ENCODE measurements around the gene CWF19L1. TPM values are rescaled to one million over a fixed set of nuclear protein-coding genes. Genes with fewer than 3 reads are reported as not detected.

Gene CWF19L1
- total RNA-seq, 6 experiments from 2014 or later = 7.7 to 10.7 (median 8.4) TPM

DNA sequence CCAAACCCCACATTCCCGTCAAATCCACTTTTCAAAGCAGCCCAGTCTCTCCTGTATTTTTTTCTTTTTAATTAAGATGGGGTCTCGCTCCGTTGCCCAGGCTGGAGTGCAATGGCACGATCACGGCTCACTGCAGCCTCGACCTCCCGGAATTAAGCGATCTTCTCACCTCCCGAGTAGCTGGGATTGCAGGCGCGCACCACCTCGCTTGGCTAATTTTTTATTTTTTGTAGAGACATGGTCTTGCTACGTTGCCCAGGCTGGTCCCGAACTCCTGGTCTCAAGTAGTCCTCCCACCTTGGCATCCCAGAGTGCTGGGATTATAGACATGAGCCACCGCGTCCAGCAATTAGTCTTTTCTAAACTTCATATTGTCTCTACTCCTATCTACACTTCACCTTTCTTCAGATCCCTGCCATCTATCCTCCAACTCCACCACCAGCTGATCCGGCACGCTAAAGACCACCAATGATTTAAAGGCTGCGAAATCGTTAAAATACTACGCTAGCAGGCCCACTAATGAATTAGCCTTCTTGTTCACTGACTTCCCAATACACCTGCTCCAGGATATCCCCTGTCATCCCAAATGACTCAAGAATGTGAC is 37.5 kb downstream of the CWF19L1 start:
- H3K4me3 ChIP-seq = peak overlapping the region; percentile 70 to 99 (median 97)
- H3K36me3 ChIP-seq = peaks cover 0 to 23% (median 3%) of the 10 kb centered on the region in 4 donors
- no peaks in the 10 kb centered on the region for H3K27me3 ChIP-seq
- no peak for ATAC-seq
- no peak for DNase-seq
- H3K4me1 ChIP-seq = peaks cover 0 to 7% (median 2%) of the 10 kb centered on the region in 4 donors
- no peaks in the 10 kb centered on the region for H3K9me3 ChIP-seq
- 49% methylated on average over 15 of the region's 21 CpGs for WGBS (ENCODE audit: insufficient coverage, low coverage, low lambda C conversion rate, missing lambda C conversion rate)
- peak overlapping the region in 2 of 3 donors; percentile 56 to 62 for H3K27ac ChIP-seq
- intact Hi-C loops (cut with DNase I) = no loop called here
- no peak for TF ChIP-seq POLR2A (IDR thresholded peaks at IDR 0.05)
- TF ChIP-seq CTCF (IDR thresholded peaks at IDR 0.05) = no peak

GRCh38 chr10:100223879-100224278 is 43.6 kb downstream of the CWF19L1 start:
- TF ChIP-seq POLR2A (IDR thresholded peaks at IDR 0.05) = no peak
- no peak for TF ChIP-seq CTCF (IDR thresholded peaks at IDR 0.05)
- Histone ChIP-seq H3K27ac (no peak overlapping the region), H3K27me3 (no peaks in the 10 kb centered on the region), H3K9me3 (no peaks in the 10 kb centered on the region), H3K4me3 (no peak overlapping the region), H3K36me3 (peaks cover 0 to 49% (median 21%) of the 10 kb centered on the region in 4 donors), H3K4me1 (peaks cover 0 to 7% (median 2%) of the 10 kb centered on the region in 4 donors)
- ATAC-seq (no peak), DNase-seq (no peak)
- intact Hi-C loops (cut with DNase I) = no loop called here
- 100% methylated on average over 4 of the region's 5 CpGs for WGBS (ENCODE audit: insufficient coverage, low coverage, low lambda C conversion rate, missing lambda C conversion rate)

DNA sequence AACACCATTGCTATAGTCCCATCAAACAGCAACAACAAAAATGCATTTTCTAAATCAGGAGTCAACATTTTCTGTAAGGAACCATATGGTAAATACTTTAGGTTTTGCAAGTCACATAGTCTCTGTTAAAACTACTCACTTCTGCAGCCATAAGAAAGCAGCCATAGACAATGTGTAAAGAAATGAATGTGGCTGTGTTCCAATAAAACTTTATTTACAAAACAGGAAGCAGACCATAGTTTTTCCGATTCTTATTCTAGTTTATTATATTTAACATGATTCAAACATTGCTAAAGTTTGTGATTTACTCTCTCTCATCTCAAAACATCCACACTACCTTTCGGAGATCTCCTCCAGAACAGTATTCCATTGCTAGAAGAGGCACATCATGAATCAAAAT is 44.9 kb downstream of the CWF19L1 start:
- intact Hi-C loops (cut with DNase I) = no loop called here
- TF ChIP-seq POLR2A (IDR thresholded peaks at IDR 0.05) = no peak
- TF ChIP-seq CTCF (IDR thresholded peaks at IDR 0.05) = no peak
- Histone ChIP-seq H3K4me3 (no peak overlapping the region), H3K27ac (no peak overlapping the region), H3K4me1 (no peaks in the 10 kb centered on the region), H3K9me3 (no peaks in the 10 kb centered on the region), H3K27me3 (no peaks in the 10 kb centered on the region), H3K36me3 (peaks cover 0 to 62% (median 33%) of the 10 kb centered on the region in 4 donors)
- 87% methylated on average over 2 of the region's 2 CpGs for WGBS (ENCODE audit: insufficient coverage, low coverage, low lambda C conversion rate, missing lambda C conversion rate)
- ATAC-seq (no peak), DNase-seq (no peak)

DNA sequence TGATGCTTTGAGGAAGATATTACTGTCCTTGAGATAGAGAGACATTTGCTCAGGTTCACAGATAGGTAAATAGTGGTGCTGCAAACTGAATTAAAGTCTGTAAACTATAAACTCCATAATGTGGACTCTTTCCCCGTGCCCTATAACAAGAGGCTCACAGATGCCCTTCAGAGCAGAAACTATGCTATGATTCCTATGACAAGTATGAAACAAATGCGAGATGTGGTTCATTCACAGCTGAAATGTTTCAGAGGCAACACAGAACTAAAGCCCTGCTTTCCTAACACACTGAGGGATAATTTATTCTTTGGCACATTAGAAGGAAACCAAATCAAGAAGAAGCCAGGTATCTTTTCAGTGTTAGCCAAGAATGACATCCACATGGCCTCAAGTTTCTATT is 51.4 kb downstream of the CWF19L1 start:
- ATAC-seq = no peak
- Histone ChIP-seq H3K36me3 (peaks cover 0 to 60% (median 21%) of the 10 kb centered on the region in 4 donors), H3K27ac (no peak overlapping the region), H3K27me3 (no peaks in the 10 kb centered on the region), H3K4me1 (peaks cover 0 to 4% (median 0%) of the 10 kb centered on the region in 4 donors), H3K9me3 (no peaks in the 10 kb centered on the region), H3K4me3 (no peak overlapping the region)
- TF ChIP-seq POLR2A (IDR thresholded peaks at IDR 0.05) (no peak), CTCF (IDR thresholded peaks at IDR 0.05) (no peak)
- no peak for DNase-seq
- intact Hi-C loops (cut with DNase I) = no loop called here
- WGBS (ENCODE audit: insufficient coverage, low coverage, low lambda C conversion rate, missing lambda C conversion rate) = 100% methylated on average over 2 of the region's 2 CpGs
